Bronchial epithelial cell (primary cell): ENCODE measurements around the gene GEMIN5. TPM values are rescaled to one million over a fixed set of nuclear protein-coding genes. Genes with fewer than 3 reads are reported as not detected.

ENCODE experiments used
- DNase-seq: peaks from one replicate; pipeline ENCODE4 v3.0.0-alpha.2; 2010; ENCODE audit warnings: low read depth
- FAIRE-seq: peaks from 2 replicates; lab custom pipeline; 2011; peaks lifted over from hg19 to GRCh38; lab: Jason Lieb, UNC
- H3K27me3 ChIP-seq: 2 replicates; pipeline ENCODE4 v1.5.1; 2011; ENCODE audit warnings: low read length; ENCODE audit not compliant: control insufficient read depth, insufficient read depth
- H3K36me3 ChIP-seq: 2 replicates; pipeline ENCODE4 v1.5.1; 2011; ENCODE audit warnings: low read length; ENCODE audit not compliant: control insufficient read depth, insufficient read depth
- H3K4me3 ChIP-seq: 2 replicates; pipeline ENCODE4 v1.5.1; 2011; ENCODE audit warnings: mild to moderate bottlenecking, low read depth, low read length, control low read depth
- total RNA-seq: library from RNA; depleted of rRNA; stranded (reverse); fragments of >200 nt; gene quantifications from 2 replicates; pipeline ENCODE4 v1.2.1, GENCODE V29; 2014
- TF ChIP-seq, protein P1 (sequence below): IDR thresholded peaks from 2 replicates; pipeline ENCODE4 v1.5.1; 2011; ENCODE audit warnings: mild to moderate bottlenecking, moderate library complexity, low read length, control low read depth, inconsistent platforms; ENCODE audit not compliant: insufficient read depth, severe bottlenecking

GEMIN5 gene
- total RNA-seq, 1 donor from 2014 or later = 12.6 TPM

DNA sequence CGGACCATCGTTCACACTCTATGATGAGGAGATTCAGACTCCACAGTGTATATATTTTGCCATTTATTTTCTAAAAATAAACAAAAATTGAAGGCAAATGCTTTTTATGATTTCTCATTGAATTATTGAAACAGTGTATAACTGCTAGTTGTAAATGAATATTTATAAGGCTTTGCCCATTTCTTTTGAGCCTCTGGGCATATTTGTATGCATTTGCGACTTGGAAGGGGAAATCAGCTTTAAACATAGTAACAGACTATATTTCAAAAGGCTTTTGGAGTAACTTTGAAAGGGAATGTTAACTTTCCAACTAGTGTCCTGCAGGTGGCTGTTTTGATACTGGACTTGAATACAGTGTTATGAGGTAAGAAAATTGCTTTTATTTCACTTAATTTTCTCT is 28.9 kb upstream of the GEMIN5 start:
- TF ChIP-seq, protein P1, sequence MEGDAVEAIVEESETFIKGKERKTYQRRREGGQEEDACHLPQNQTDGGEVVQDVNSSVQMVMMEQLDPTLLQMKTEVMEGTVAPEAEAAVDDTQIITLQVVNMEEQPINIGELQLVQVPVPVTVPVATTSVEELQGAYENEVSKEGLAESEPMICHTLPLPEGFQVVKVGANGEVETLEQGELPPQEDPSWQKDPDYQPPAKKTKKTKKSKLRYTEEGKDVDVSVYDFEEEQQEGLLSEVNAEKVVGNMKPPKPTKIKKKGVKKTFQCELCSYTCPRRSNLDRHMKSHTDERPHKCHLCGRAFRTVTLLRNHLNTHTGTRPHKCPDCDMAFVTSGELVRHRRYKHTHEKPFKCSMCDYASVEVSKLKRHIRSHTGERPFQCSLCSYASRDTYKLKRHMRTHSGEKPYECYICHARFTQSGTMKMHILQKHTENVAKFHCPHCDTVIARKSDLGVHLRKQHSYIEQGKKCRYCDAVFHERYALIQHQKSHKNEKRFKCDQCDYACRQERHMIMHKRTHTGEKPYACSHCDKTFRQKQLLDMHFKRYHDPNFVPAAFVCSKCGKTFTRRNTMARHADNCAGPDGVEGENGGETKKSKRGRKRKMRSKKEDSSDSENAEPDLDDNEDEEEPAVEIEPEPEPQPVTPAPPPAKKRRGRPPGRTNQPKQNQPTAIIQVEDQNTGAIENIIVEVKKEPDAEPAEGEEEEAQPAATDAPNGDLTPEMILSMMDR = no peak
- H3K36me3 ChIP-seq = no peaks in the 10 kb centered on the region
- no peak for DNase-seq
- no peak for FAIRE-seq
- no peak overlapping the region for H3K4me3 ChIP-seq
- no peaks in the 10 kb centered on the region for H3K27me3 ChIP-seq

DNA sequence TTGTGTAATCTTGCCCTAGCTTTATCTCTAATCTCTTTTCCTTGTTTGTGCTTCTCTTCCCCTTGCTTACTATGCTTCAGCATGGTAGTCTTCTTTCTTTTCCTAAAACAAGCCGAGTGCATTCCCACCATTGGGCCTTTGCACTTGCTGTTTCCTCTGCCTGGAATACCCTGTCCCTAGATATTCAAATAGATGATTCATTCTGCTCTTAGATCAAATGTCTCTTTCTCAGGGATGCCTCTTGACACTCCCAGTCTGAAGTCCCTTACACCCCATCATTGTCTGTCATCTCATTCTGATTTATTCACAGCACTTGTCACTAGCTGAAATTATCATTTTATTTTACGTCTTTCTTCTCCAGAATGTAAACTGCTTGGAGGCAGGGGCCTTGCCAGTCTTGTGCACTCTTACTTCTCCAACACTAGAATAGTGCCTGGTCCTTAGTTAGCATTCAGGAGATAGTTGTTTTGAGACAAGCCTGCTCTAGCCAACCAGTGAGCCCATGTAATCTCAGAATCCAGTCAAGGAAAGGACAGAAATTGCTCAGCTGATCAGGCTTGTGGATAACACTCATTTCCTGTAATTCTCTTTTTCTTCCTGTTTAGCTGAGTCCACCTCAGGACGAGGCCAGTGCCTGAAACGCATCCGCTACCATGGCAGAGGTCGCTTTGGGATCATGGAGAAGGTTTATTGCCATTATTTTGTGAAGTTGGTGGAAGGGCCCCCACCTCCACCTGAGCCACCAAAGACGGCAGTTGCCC is 28.2 kb upstream of the GEMIN5 start:
- H3K27me3 ChIP-seq = no peaks in the 10 kb centered on the region
- FAIRE-seq (no peak), DNase-seq (no peak)
- no peak overlapping the region for H3K4me3 ChIP-seq
- peaks cover 2% of the 10 kb centered on the region for H3K36me3 ChIP-seq
- TF ChIP-seq, protein P1 = no peak

DNA sequence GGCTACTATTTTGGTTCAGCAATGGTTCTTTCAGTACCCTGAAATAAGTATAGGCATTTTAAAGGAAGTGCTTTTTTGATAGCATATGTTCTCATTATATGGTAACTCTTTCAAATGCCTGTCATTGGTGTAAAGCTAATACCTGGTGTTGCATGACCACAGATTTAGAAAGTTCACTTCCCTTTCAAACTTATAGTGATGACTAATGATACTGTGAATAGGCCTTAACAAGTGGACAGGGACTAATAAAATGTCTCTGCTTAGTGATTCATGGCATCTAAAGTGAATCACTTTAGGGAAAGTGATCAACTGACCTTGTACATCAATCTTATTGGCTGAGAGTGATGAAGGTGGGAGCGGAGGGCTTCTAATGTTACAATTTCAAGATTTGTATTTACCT is 24.5 kb upstream of the GEMIN5 start:
- FAIRE-seq = no peak
- Histone ChIP-seq H3K4me3 (no peak overlapping the region), H3K27me3 (no peaks in the 10 kb centered on the region), H3K36me3 (peaks cover 6% of the 10 kb centered on the region)
- DNase-seq = peak; percentile 95
- TF ChIP-seq, protein P1 = no peak

DNA sequence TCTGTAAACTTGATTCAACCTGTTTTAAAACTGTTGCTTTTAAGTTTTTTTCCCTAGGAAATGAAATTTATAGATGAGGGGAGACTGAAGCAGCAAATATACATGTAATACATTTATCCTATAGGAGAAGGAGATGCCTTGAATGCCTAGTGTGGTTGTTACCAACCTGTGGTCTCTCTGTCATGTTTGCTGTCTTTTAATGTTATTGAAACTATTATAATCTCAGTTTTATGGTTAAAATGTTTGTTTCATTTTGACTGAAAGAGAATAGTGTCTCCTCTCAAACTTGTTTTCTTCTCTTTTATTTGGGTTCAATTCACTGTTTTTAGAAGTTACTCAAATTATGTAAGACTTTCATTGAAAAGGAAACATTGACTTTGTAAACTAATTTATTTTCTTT is 18.7 kb upstream of the GEMIN5 start:
- DNase-seq (no peak), FAIRE-seq (no peak)
- Histone ChIP-seq H3K4me3 (no peak overlapping the region), H3K36me3 (peaks cover 6% of the 10 kb centered on the region), H3K27me3 (no peaks in the 10 kb centered on the region)
- TF ChIP-seq, protein P1 = no peak

DNA sequence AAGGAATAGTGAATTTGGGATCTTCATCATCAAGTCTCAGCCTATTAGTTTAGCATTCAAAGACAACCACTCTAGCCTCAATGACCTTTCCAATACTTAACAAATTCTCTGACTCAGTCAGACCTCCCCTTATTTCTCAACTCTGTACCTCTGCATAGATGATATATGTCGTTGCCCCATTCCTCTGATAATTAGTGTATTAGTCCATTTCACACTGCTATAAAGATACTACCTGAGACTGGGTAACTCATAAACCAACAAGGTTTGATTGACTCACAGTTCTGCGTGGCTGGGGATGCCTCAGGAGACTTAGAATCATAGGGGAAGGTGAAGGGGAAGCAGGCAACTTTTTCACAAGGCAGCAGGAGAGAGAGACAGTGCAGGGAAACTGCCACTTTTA is 11.8 kb upstream of the GEMIN5 start:
- FAIRE-seq = no peak
- peak; percentile 48 for DNase-seq

More for the DNA sequence above, 11.8 kb upstream of the GEMIN5 start:
- H3K36me3 ChIP-seq = no peaks in the 10 kb centered on the region
- TF ChIP-seq, protein P1 = no peak
- no peak overlapping the region for H3K4me3 ChIP-seq
- H3K27me3 ChIP-seq = no peaks in the 10 kb centered on the region
